Osteoblast (primary cell): ENCODE measurements around the gene OR2T29. TPM values are rescaled to one million over a fixed set of nuclear protein-coding genes. Genes with fewer than 3 reads are reported as not detected.
"Not testable (repeated sequence)": the region's sequence is repeated elsewhere in the genome, so short reads cannot be mapped to it uniquely, and the experiment has no call there.

Experiments used
- DNase-seq: peaks from one replicate; pipeline ENCODE4 v3.0.0; 2011; ENCODE audit warnings: low spot score, mixed read lengths; ENCODE audit not compliant: insufficient read length; ENCODE audit errors: missing footprints
- H2AFZ ChIP-seq: 2 replicates; pipeline ENCODE4 v1.6.0; 2011; ENCODE audit warnings: mild to moderate bottlenecking, low read length
- H3K27ac ChIP-seq: 2 replicates; pipeline ENCODE4 v1.5.1; 2011; ENCODE audit warnings: mild to moderate bottlenecking, low read depth, low read length, moderate library complexity
- H3K27me3 ChIP-seq: 2 replicates; pipeline ENCODE4 v1.6.0; 2012; ENCODE audit warnings: mild to moderate bottlenecking, control low read depth, inconsistent platforms, low read length, moderate library complexity; ENCODE audit not compliant: insufficient read depth
- H3K36me3 ChIP-seq: 2 replicates; pipeline ENCODE4 v1.5.1; 2011; ENCODE audit warnings: mild to moderate bottlenecking, low read length, control low read depth, moderate library complexity; ENCODE audit not compliant: insufficient read depth
- H3K4me1 ChIP-seq: 2 replicates; pipeline ENCODE4 v1.5.1; 2011; ENCODE audit warnings: mild to moderate bottlenecking, low read length, control low read depth, moderate library complexity; ENCODE audit not compliant: insufficient read depth
- H3K4me2 ChIP-seq: 2 replicates; pipeline ENCODE4 v1.6.0; 2011; ENCODE audit warnings: mild to moderate bottlenecking, low read length; ENCODE audit not compliant: insufficient read depth
- H3K4me3 ChIP-seq: fragments of 200-600 bp; sonication (generic); 3 replicates; pipeline ENCODE4 v1.5.1; 2012; ENCODE audit warnings: mild to moderate bottlenecking, low read length, inconsistent platforms; ENCODE audit not compliant: insufficient read depth
- H3K79me2 ChIP-seq: 2 replicates; pipeline ENCODE4 v1.6.0; 2012; ENCODE audit warnings: mild to moderate bottlenecking, low read length, control low read depth, inconsistent platforms; ENCODE audit not compliant: insufficient read depth
- H3K9me3 ChIP-seq: 2 replicates; pipeline ENCODE4 v1.5.1; 2011; ENCODE audit warnings: low read depth, low read length, control low read depth
- H4K20me1 ChIP-seq: 2 replicates; pipeline ENCODE4 v1.6.0; 2012; ENCODE audit warnings: mild to moderate bottlenecking, low read length, control low read depth; ENCODE audit not compliant: insufficient read depth
- small RNA-seq: library from RNA; depleted of rRNA; stranded (forward); fragments of <200 nt; gene quantifications from one replicate; pipeline ENCODE3, GENCODE V24; 2012
- total RNA-seq: library from RNA; depleted of rRNA; stranded (reverse); fragments of >200 nt; gene quantifications from 2 replicates; pipeline ENCODE4 v1.2.3, GENCODE V29; 2012
- TF ChIP-seq, protein P1 (sequence below): IDR thresholded peaks from 2 replicates; pipeline ENCODE4 v1.5.1; 2011; ENCODE audit warnings: mild to moderate bottlenecking, low read depth, low read length, moderate library complexity; ENCODE audit errors: extremely low read depth

Gene OR2T29
- total RNA-seq, 1 donor, result not detected

DNA sequence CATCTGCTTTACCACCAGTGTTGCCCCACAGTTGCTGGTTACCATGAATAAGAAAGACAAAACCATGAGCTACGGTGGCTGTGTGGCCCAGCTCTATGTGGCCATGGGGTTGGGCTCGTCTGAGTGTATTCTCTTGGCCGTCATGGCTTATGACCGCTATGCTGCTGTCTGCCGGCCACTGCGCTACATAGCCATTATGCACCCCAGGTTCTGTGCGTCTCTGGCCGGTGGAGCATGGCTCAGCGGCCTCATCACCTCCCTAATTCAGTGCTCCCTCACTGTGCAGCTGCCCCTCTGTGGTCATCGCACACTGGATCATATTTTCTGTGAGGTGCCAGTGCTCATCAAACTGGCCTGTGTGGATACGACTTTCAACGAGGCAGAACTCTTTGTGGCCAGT, 40.7 kb downstream of the OR2T29 start:
- TF ChIP-seq, protein P1, sequence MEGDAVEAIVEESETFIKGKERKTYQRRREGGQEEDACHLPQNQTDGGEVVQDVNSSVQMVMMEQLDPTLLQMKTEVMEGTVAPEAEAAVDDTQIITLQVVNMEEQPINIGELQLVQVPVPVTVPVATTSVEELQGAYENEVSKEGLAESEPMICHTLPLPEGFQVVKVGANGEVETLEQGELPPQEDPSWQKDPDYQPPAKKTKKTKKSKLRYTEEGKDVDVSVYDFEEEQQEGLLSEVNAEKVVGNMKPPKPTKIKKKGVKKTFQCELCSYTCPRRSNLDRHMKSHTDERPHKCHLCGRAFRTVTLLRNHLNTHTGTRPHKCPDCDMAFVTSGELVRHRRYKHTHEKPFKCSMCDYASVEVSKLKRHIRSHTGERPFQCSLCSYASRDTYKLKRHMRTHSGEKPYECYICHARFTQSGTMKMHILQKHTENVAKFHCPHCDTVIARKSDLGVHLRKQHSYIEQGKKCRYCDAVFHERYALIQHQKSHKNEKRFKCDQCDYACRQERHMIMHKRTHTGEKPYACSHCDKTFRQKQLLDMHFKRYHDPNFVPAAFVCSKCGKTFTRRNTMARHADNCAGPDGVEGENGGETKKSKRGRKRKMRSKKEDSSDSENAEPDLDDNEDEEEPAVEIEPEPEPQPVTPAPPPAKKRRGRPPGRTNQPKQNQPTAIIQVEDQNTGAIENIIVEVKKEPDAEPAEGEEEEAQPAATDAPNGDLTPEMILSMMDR, result no peak
- H3K9me3 ChIP-seq, result no peaks in the 10 kb centered on the region
- no peak for DNase-seq
- no peak overlapping the region for H3K27ac ChIP-seq
- H3K79me2 ChIP-seq, result no peaks in the 10 kb centered on the region
- no peaks in the 10 kb centered on the region for H3K36me3 ChIP-seq
- no peaks in the 10 kb centered on the region for H3K27me3 ChIP-seq
- H2AFZ ChIP-seq, result no peak overlapping the region
- no peaks in the 10 kb centered on the region for H3K4me1 ChIP-seq
- H4K20me1 ChIP-seq, result no peaks in the 10 kb centered on the region
- H3K4me2 ChIP-seq, result no peak overlapping the region
- no peak overlapping the region for H3K4me3 ChIP-seq

DNA sequence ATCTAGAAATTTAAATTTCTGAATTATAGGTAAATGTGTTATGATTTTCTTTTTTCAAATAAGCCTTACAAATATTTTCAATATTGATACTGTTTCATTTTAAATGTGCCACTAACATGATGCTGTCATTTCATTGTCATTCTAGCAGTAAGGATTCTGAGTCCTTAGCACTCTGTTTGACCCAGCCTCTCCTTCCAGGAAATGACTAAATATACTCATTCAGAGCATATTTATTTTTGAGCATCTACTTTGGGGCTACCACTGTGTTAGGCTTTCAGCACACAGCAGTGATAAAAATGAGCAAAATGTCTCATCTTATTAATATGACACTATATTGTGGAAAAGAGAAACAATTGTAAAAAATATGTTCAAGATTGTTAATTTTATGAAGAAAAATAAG, 52.4 kb downstream of the OR2T29 start:
- DNase-seq, H3K79me2 ChIP-seq, H3K4me1 ChIP-seq, H3K27me3 ChIP-seq, H3K4me3 ChIP-seq, H3K9me3 ChIP-seq, H3K27ac ChIP-seq, H3K4me2 ChIP-seq, H2AFZ ChIP-seq, H4K20me1 ChIP-seq, H3K36me3 ChIP-seq: not testable (repeated sequence)

DNA sequence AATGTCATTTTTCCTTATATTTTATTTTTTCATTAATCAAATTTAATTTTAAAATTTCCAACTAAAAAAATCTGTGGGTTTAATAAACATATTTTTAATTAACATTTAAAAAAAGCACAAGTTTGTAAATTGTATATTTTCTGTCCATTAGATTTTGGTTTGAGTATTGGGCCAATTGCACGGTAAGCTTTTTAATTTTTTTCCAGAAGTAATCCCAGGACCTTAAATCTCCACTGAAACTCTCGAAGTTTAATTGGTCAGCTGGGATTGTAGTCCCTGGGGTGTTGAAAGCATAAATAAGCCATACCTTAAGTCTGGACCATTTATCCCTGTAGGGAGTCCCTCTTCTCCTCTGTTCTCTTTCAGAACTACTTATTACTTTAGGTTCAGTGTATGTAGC, 54.8 kb downstream of the OR2T29 start, which contains the start of gene OR2G6:
Gene OR2G6, plus strand, starts transcription at position 301 of the 400 bp plus-strand sequence. CDS start 13,574 bp downstream, outside the sequence.
- H3K79me2 ChIP-seq, H3K4me3 ChIP-seq, H3K4me1 ChIP-seq, H2AFZ ChIP-seq, H3K36me3 ChIP-seq, H3K9me3 ChIP-seq, H3K4me2 ChIP-seq, H3K27me3 ChIP-seq, H4K20me1 ChIP-seq, H3K27ac ChIP-seq, DNase-seq: not testable (repeated sequence)

Small RNA genes lying within 50 kb of the gene (small RNA-seq; reads per million reads assigned to genes)
- not detected for gene RF00019

Other genes starting within 250 kb of the OR2T29 start
- gene OR2M7, start 238.2 kb downstream of the OR2T29 start, total RNA-seq, result not detected in 2 replicates
- not detected in 2 replicates for gene OR14C36, start 214.0 kb downstream of the OR2T29 start, total RNA-seq
- not detected in 2 replicates for gene OR2T4, start 201.1 kb downstream of the OR2T29 start, total RNA-seq
- not detected in 2 replicates for gene OR2T6, start 187.0 kb downstream of the OR2T29 start, total RNA-seq
- not detected in 2 replicates for gene OR2T1, start 159.7 kb downstream of the OR2T29 start, total RNA-seq
- gene OR2T2, start 117.1 kb downstream of the OR2T29 start, total RNA-seq, result not detected in 2 replicates
- not detected in 2 replicates for gene OR2T3, start 89.4 kb downstream of the OR2T29 start, total RNA-seq
- gene OR2T5, start 74.2 kb downstream of the OR2T29 start, total RNA-seq, result not detected in 2 replicates
- gene OR2G6, start 54.7 kb downstream of the OR2T29 start, total RNA-seq, result not detected in 2 replicates
- not detected in 2 replicates for gene OR2T34, start 12.0 kb upstream of the OR2T29 start, total RNA-seq
- gene OR2T10, start 34.9 kb upstream of the OR2T29 start, total RNA-seq, result not detected in 2 replicates
- not detected in 2 replicates for gene OR2T11, start 72.3 kb upstream of the OR2T29 start, total RNA-seq
- gene OR2T35, start 82.5 kb upstream of the OR2T29 start, total RNA-seq, result not detected in 2 replicates
- gene OR2T27, start 92.8 kb upstream of the OR2T29 start, total RNA-seq, result not detected in 2 replicates
- not detected in 2 replicates for gene OR14I1, start 140.0 kb upstream of the OR2T29 start, total RNA-seq
- not detected in 2 replicates for gene LYPD8, start 193.0 kb upstream of the OR2T29 start, total RNA-seq